Neural cell (in vitro differentiated cells): ENCODE measurements around the gene CHST2. TPM values are rescaled to one million over a fixed set of nuclear protein-coding genes. Genes with fewer than 3 reads are reported as not detected.

ENCODE experiments used
- H2AFZ ChIP-seq: fragments of 200-600, 300-800 bp; sonication (generic), shearing (Covaris generic); 2 replicates; pipeline ENCODE4 v1.6.0; 2014; ENCODE audit warnings: low read depth, mild to moderate bottlenecking, antibody characterized with exemption, low read length, moderate library complexity
- H3F3A ChIP-seq: fragments of 200-600 bp; shearing (Covaris generic); 2 replicates; pipeline ENCODE4 v1.6.1; 2016; ENCODE audit warnings: mild to moderate bottlenecking, moderate library complexity, mixed read lengths, antibody characterized with exemption, low read length; ENCODE audit not compliant: insufficient read depth, poor library complexity, severe bottlenecking
- H3K27ac ChIP-seq: fragments of 200-600, 300-800 bp; sonication (generic), shearing (Covaris generic); 2 replicates; pipeline ENCODE4 v1.5.1; 2014; ENCODE audit warnings: mild to moderate bottlenecking, low read length, moderate library complexity
- H3K27me3 ChIP-seq: fragments of 300-800, 200-600 bp; sonication (generic), shearing (Covaris generic); 2 replicates; pipeline ENCODE4 v1.6.0; 2014; ENCODE audit warnings: mild to moderate bottlenecking, low read depth, low read length, moderate library complexity; ENCODE audit not compliant: insufficient read depth
- H3K36me3 ChIP-seq: fragments of 300-800, 200-600 bp; sonication (generic), shearing (Covaris generic); 2 replicates; pipeline ENCODE4 v1.5.1; 2014; ENCODE audit warnings: mild to moderate bottlenecking, antibody characterized with exemption, low read length, moderate library complexity; ENCODE audit not compliant: insufficient read depth
- H3K4me2 ChIP-seq: fragments of 300-800, 200-600 bp; sonication (generic), shearing (Covaris generic); 2 replicates; pipeline ENCODE4 v1.6.0; 2014; ENCODE audit warnings: mild to moderate bottlenecking, low read length
- H3K4me3 ChIP-seq: fragments of 300-800, 200-600 bp; sonication (generic), shearing (Covaris generic); 2 replicates; pipeline ENCODE4 v1.5.1; 2014; ENCODE audit warnings: mild to moderate bottlenecking, low read length, moderate library complexity
- H3K79me2 ChIP-seq: fragments of 200-600 bp; shearing (Covaris generic); replicated peaks from 2 replicates; pipeline ENCODE4 v1.6.0; 2014; ENCODE audit warnings: mild to moderate bottlenecking, low read length, moderate library complexity; ENCODE audit not compliant: insufficient read depth
- H3K9ac ChIP-seq: fragments of 300-800, 200-600 bp; sonication (generic), shearing (Covaris generic); 2 replicates; pipeline ENCODE4 v1.6.1; 2016; ENCODE audit warnings: mild to moderate bottlenecking, low read length, mixed read lengths
- H3K9me2 ChIP-seq: fragments of 200-600 bp; shearing (Covaris generic); 2 replicates; pipeline ENCODE4 v1.6.1; 2016; ENCODE audit warnings: mild to moderate bottlenecking, low read length, mixed read lengths; ENCODE audit not compliant: insufficient read depth
- H3K9me3 ChIP-seq: fragments of 200-600, 300-800 bp; sonication (generic), shearing (Covaris generic); 2 replicates; pipeline ENCODE4 v1.6.1; 2016; ENCODE audit warnings: mild to moderate bottlenecking, mixed run types, low read length, moderate library complexity, mixed read lengths
- H4K20me1 ChIP-seq: fragments of 200-600 bp; shearing (Covaris generic); 2 replicates; pipeline ENCODE4 v1.6.1; 2016; ENCODE audit warnings: mild to moderate bottlenecking, mixed run types; ENCODE audit not compliant: insufficient read depth
- EP300 ChIP-seq: fragments of 450-650 bp; conservative IDR thresholded peaks from 2 replicates; pipeline ENCODE4 v1.6.1; 2014; ENCODE audit warnings: antibody characterized with exemption, mild to moderate bottlenecking, moderate library complexity; ENCODE audit not compliant: poor library complexity, severe bottlenecking
- EZH2 ChIP-seq: fragments of 200-600, 300-800 bp; shearing (Covaris generic), sonication (generic); IDR thresholded peaks from 2 replicates; pipeline ENCODE4 v1.6.1; 2014; ENCODE audit warnings: antibody characterized with exemption, low read length, borderline replicate concordance, mild to moderate bottlenecking; ENCODE audit not compliant: insufficient read depth, poor library complexity, severe bottlenecking
- MXI1 ChIP-seq: fragments of 450-650 bp; conservative IDR thresholded peaks from 2 replicates; pipeline ENCODE4 v1.6.1; 2014; ENCODE audit warnings: antibody characterized with exemption, mild to moderate bottlenecking; ENCODE audit not compliant: poor library complexity, severe bottlenecking
- POLR2AphosphoS5 ChIP-seq: IDR thresholded peaks from 2 replicates; pipeline ENCODE4 v1.6.1; 2012
- RAD21 ChIP-seq: fragments of 450-650 bp; conservative IDR thresholded peaks from 2 replicates; pipeline ENCODE4 v1.6.1; 2014; ENCODE audit warnings: antibody characterized with exemption, mild to moderate bottlenecking, moderate library complexity
- SMC3 ChIP-seq: fragments of 450-650 bp; conservative IDR thresholded peaks from 2 replicates; pipeline ENCODE4 v1.6.1; 2014; ENCODE audit warnings: antibody characterized with exemption, mild to moderate bottlenecking, moderate library complexity; ENCODE audit not compliant: poor library complexity
- TAF1 ChIP-seq: IDR thresholded peaks from 2 replicates; pipeline ENCODE4 v1.6.1; 2012; ENCODE audit warnings: low read depth
- polyA plus RNA-seq: library from polyadenylated mRNA; depleted of rRNA; stranded (reverse); fragments of >200 nt; gene quantifications from 2 replicates; pipeline ENCODE4 v1.2.3, GENCODE V29; 2014
- TF ChIP-seq, protein P1 (sequence below): IDR thresholded peaks from 2 replicates; pipeline ENCODE4 v1.6.1; 2012; ENCODE audit warnings: borderline replicate concordance
- TF ChIP-seq, protein P2 (sequence below): fragments of 450-650 bp; IDR thresholded peaks from 2 replicates; pipeline ENCODE4 v1.5.1; 2014; ENCODE audit warnings: antibody characterized with exemption, mild to moderate bottlenecking, moderate library complexity; ENCODE audit not compliant: poor library complexity, severe bottlenecking

The CHST2 gene
- polyA plus RNA-seq, 1 donor from 2014 or later: 5.0 TPM

DNA sequence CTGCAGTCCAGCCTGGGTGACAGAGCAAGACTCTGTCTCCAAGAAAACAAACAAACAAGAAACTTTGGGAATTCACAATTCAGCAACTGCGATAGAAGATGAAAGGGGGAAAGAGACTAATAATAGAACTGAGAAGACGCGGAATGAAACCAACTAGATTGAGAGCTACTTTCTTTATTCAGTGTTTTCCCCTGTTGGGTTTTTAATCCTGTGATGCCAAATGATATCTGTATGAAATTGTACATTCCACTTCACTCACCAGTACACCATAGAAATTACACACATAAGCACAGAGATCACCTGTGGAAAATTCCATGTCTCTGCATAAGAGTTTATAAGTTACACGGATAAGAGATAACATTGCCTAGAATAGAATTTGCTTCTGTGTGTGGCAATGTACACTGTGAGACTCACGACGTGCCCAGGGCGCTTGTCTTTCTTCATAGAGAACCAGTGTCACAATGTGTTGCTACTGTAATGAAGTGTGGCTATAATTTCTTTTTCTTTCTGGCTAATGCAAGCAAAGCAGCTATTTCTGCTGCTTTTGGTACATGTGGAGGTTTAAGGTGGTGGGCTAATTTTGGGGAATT, 17.7 kb upstream of the CHST2 start:
- no peaks in the 10 kb centered on the region for H3K9me2 ChIP-seq
- no peaks in the 10 kb centered on the region for H3K36me3 ChIP-seq
- no peak for TF ChIP-seq EZH2
- no peak for TF ChIP-seq TAF1
- H3F3A ChIP-seq: no peaks in the 10 kb centered on the region
- H2AFZ ChIP-seq: no peak overlapping the region
- H3K27me3 ChIP-seq: no peaks in the 10 kb centered on the region
- H3K4me3 ChIP-seq: no peak overlapping the region
- H3K9me3 ChIP-seq: peaks cover 5% of the 10 kb centered on the region
- no peaks in the 10 kb centered on the region for H3K79me2 ChIP-seq
- no peak overlapping the region for H3K4me2 ChIP-seq
- no peak overlapping the region for H3K27ac ChIP-seq
- H4K20me1 ChIP-seq: no peaks in the 10 kb centered on the region
- H3K9ac ChIP-seq: no peak overlapping the region

DNA sequence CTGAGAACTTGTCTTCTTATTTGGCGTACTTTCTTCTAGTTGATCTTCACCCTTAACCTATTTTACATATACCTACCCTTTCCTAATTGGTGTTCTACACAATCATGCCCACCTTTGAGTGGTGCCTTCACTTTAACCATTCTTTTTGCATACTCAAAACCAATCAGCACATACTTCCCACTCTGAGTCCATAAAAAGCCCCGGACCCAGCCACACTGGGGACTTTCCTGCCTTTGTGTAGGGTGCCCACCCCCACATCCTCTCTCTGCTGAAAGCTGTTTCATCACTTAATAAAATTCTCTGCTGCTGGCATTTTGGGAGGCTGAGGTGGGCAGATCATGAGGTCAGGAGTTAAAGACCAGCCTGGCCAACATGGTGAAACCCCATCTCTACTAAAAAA, 15.9 kb upstream of the CHST2 start:
- H3K4me3 ChIP-seq: no peak overlapping the region
- no peaks in the 10 kb centered on the region for H4K20me1 ChIP-seq
- H3K36me3 ChIP-seq: no peaks in the 10 kb centered on the region
- H3K4me2 ChIP-seq: no peak overlapping the region
- H3K27me3 ChIP-seq: no peaks in the 10 kb centered on the region
- peaks cover 5% of the 10 kb centered on the region for H3K9me3 ChIP-seq
- H3K9me2 ChIP-seq: no peaks in the 10 kb centered on the region
- no peak overlapping the region for H3K27ac ChIP-seq
- H3K9ac ChIP-seq: no peak overlapping the region
- H2AFZ ChIP-seq: no peak overlapping the region
- no peaks in the 10 kb centered on the region for H3F3A ChIP-seq
- TF ChIP-seq POLR2AphosphoS5: no peak
- TF ChIP-seq SMC3: no peak
- TF ChIP-seq, protein P1, sequence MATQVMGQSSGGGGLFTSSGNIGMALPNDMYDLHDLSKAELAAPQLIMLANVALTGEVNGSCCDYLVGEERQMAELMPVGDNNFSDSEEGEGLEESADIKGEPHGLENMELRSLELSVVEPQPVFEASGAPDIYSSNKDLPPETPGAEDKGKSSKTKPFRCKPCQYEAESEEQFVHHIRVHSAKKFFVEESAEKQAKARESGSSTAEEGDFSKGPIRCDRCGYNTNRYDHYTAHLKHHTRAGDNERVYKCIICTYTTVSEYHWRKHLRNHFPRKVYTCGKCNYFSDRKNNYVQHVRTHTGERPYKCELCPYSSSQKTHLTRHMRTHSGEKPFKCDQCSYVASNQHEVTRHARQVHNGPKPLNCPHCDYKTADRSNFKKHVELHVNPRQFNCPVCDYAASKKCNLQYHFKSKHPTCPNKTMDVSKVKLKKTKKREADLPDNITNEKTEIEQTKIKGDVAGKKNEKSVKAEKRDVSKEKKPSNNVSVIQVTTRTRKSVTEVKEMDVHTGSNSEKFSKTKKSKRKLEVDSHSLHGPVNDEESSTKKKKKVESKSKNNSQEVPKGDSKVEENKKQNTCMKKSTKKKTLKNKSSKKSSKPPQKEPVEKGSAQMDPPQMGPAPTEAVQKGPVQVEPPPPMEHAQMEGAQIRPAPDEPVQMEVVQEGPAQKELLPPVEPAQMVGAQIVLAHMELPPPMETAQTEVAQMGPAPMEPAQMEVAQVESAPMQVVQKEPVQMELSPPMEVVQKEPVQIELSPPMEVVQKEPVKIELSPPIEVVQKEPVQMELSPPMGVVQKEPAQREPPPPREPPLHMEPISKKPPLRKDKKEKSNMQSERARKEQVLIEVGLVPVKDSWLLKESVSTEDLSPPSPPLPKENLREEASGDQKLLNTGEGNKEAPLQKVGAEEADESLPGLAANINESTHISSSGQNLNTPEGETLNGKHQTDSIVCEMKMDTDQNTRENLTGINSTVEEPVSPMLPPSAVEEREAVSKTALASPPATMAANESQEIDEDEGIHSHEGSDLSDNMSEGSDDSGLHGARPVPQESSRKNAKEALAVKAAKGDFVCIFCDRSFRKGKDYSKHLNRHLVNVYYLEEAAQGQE: no peak
- TF ChIP-seq, protein P2, sequence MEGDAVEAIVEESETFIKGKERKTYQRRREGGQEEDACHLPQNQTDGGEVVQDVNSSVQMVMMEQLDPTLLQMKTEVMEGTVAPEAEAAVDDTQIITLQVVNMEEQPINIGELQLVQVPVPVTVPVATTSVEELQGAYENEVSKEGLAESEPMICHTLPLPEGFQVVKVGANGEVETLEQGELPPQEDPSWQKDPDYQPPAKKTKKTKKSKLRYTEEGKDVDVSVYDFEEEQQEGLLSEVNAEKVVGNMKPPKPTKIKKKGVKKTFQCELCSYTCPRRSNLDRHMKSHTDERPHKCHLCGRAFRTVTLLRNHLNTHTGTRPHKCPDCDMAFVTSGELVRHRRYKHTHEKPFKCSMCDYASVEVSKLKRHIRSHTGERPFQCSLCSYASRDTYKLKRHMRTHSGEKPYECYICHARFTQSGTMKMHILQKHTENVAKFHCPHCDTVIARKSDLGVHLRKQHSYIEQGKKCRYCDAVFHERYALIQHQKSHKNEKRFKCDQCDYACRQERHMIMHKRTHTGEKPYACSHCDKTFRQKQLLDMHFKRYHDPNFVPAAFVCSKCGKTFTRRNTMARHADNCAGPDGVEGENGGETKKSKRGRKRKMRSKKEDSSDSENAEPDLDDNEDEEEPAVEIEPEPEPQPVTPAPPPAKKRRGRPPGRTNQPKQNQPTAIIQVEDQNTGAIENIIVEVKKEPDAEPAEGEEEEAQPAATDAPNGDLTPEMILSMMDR: no peak
- TF ChIP-seq TAF1: no peak
- H3K79me2 ChIP-seq: no peaks in the 10 kb centered on the region

DNA sequence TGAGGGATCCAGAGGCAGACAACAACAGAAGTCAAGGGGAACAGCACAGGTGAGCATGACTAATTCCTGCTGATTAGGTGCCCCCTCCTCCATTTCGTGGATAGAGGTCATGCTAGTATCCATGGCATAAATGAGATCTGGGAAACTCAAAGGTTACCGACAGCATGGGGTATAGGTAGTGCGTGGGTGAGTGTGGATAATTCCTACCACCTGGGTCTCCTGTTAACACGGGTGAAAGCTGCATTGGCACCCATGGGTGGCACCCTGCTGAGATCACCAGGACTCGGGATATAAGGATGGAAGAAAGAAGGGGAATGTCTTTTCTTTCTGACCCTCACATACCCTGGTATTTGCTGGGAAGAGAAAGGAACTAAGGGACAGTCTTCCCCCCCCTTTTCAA, 14.4 kb upstream of the CHST2 start:
- H3K4me3 ChIP-seq: no peak overlapping the region
- H3K27ac ChIP-seq: no peak overlapping the region
- no peaks in the 10 kb centered on the region for H3K9me2 ChIP-seq
- no peak overlapping the region for H3K9ac ChIP-seq
- H3K27me3 ChIP-seq: no peaks in the 10 kb centered on the region
- no peaks in the 10 kb centered on the region for H4K20me1 ChIP-seq
- no peaks in the 10 kb centered on the region for H3K36me3 ChIP-seq
- TF ChIP-seq RAD21: no peak
- TF ChIP-seq EZH2: no peak
- no peak for TF ChIP-seq TAF1
- TF ChIP-seq, protein P1: no peak
- no peak for TF ChIP-seq EP300
- TF ChIP-seq, protein P2: no peak
- no peak for TF ChIP-seq POLR2AphosphoS5
- no peak for TF ChIP-seq MXI1
- TF ChIP-seq SMC3: no peak
- no peak overlapping the region for H2AFZ ChIP-seq
- H3K9me3 ChIP-seq: peaks cover 5% of the 10 kb centered on the region
- no peaks in the 10 kb centered on the region for H3F3A ChIP-seq
- no peak overlapping the region for H3K4me2 ChIP-seq
- no peaks in the 10 kb centered on the region for H3K79me2 ChIP-seq
